Trophoblast cell (in vitro differentiated cells and primary cell): ENCODE results near the gene GULP1.

Experiments used
- DNase-seq, 2 donors: peaks; one replicate each; pipeline ENCODE4 v3.0.0-alpha.2; 2016
- H2AFZ ChIP-seq: 2 replicates; pipeline ENCODE4 v1.6.1; 2013; ENCODE audit warnings: low read length, moderate library complexity, mild to moderate bottlenecking; ENCODE audit not compliant: insufficient read depth, poor library complexity
- H2AK5ac ChIP-seq: 2 replicates; pipeline ENCODE4 v1.6.1; 2013; ENCODE audit warnings: mild to moderate bottlenecking, low read length
- H2BK120ac ChIP-seq: 2 replicates; pipeline ENCODE4 v1.6.1; 2013; ENCODE audit warnings: low read length, mild to moderate bottlenecking, moderate library complexity; ENCODE audit not compliant: insufficient read depth, poor library complexity
- H2BK12ac ChIP-seq: 2 replicates; pipeline ENCODE4 v1.6.1; 2013; ENCODE audit warnings: mild to moderate bottlenecking, low read length, moderate library complexity
- H2BK5ac ChIP-seq: 2 replicates; pipeline ENCODE4 v1.6.1; 2013; ENCODE audit warnings: low read length, low read depth, moderate library complexity, mild to moderate bottlenecking; ENCODE audit not compliant: poor library complexity
- H3K14ac ChIP-seq: 2 replicates; pipeline ENCODE4 v1.6.1; 2013; ENCODE audit warnings: mild to moderate bottlenecking, low read length
- H3K18ac ChIP-seq: 2 replicates; pipeline ENCODE4 v1.6.1; 2013; ENCODE audit warnings: mild to moderate bottlenecking, low read length
- H3K23ac ChIP-seq: 2 replicates; pipeline ENCODE4 v1.6.1; 2013; ENCODE audit warnings: low read length
- H3K27ac ChIP-seq: 2 replicates; pipeline ENCODE4 v1.5.1; 2013; ENCODE audit warnings: low read depth, mild to moderate bottlenecking, inconsistent platforms, low read length, moderate library complexity
- H3K27me3 ChIP-seq: 2 replicates; pipeline ENCODE4 v1.6.1; 2013; ENCODE audit warnings: inconsistent platforms, mild to moderate bottlenecking, low read length, moderate library complexity; ENCODE audit not compliant: insufficient read depth
- H3K36me3 ChIP-seq, 2 experiments: 1 replicate in 1 of 2; 2 replicates in 1 of 2; pipeline ENCODE4 v1.6.1; 2013; ENCODE audit warnings: low read length in 2 of 2, mild to moderate bottlenecking in 2 of 2, moderate library complexity in 1 of 2; ENCODE audit not compliant: insufficient read depth in 2 of 2, control insufficient read depth in 1 of 2
- H3K4ac ChIP-seq: 2 replicates; pipeline ENCODE4 v1.6.1; 2013; ENCODE audit warnings: low read depth, mild to moderate bottlenecking, low read length, moderate library complexity
- H3K4me1 ChIP-seq, 2 experiments: 1 replicate in 1 of 2; 2 replicates in 1 of 2; pipeline ENCODE4 v1.6.1; 2013; ENCODE audit warnings: low read length in 2 of 2, mild to moderate bottlenecking in 2 of 2, moderate library complexity in 1 of 2; ENCODE audit not compliant: insufficient read depth in 2 of 2, control insufficient read depth in 1 of 2
- H3K4me2 ChIP-seq: 2 replicates; pipeline ENCODE4 v1.6.1; 2013; ENCODE audit warnings: inconsistent platforms, mild to moderate bottlenecking, low read length, moderate library complexity
- H3K4me3 ChIP-seq: 2 replicates; pipeline ENCODE4 v1.5.1; 2013; ENCODE audit warnings: mild to moderate bottlenecking, low read depth, low read length, inconsistent platforms
- H3K79me1 ChIP-seq: one replicate; pipeline ENCODE4 v1.6.1; 2013; ENCODE audit warnings: low read length
- H3K79me2 ChIP-seq: 2 replicates; pipeline ENCODE4 v1.6.1; 2013; ENCODE audit warnings: low read length, mild to moderate bottlenecking; ENCODE audit not compliant: control insufficient read depth, insufficient read depth, poor library complexity
- H3K9ac ChIP-seq: 2 replicates; pipeline ENCODE4 v1.6.1; 2013; ENCODE audit warnings: mild to moderate bottlenecking, low read length
- H3K9me3 ChIP-seq: 2 replicates; pipeline ENCODE4 v1.6.1; 2013; ENCODE audit warnings: low read depth, mild to moderate bottlenecking, control low read depth, inconsistent platforms, low read length; ENCODE audit not compliant: insufficient read depth
- H4K12ac ChIP-seq: 2 replicates; pipeline ENCODE4 v1.6.1; 2013; ENCODE audit warnings: low read depth, mild to moderate bottlenecking, low read length, moderate library complexity
- H4K8ac ChIP-seq: 2 replicates; pipeline ENCODE4 v1.6.1; 2013; ENCODE audit warnings: low read depth, mild to moderate bottlenecking, low read length, moderate library complexity
- H4K91ac ChIP-seq: one replicate; pipeline ENCODE4 v1.6.1; 2013; ENCODE audit warnings: low read depth, mild to moderate bottlenecking, low read length, moderate library complexity
- WGBS: extraction: QIAGEN DNeasy Blood & Tissue Kit; methylation state at CpG from one replicate; pipeline ENCODE4 v1.1.7; 2013; ENCODE audit warnings: missing lambda C conversion rate; ENCODE audit not compliant: insufficient read length, insufficient coverage; ENCODE audit errors: extremely low coverage; 5-methylcytosine and 5-hydroxymethylcytosine counted together

GULP1 gene

GRCh38 chr2:188511346-188511745, 219.7 kb downstream of the GULP1 start:
- H2BK12ac ChIP-seq: no peak overlapping the region
- H3K14ac ChIP-seq: no peak overlapping the region
- H3K36me3 ChIP-seq: no peaks in the 10 kb centered on the region
- H3K79me2 ChIP-seq: no peaks in the 10 kb centered on the region
- no peak overlapping the region for H4K91ac ChIP-seq
- DNase-seq: no peak
- no peak overlapping the region for H3K4ac ChIP-seq
- no peak overlapping the region for H3K9ac ChIP-seq
- H2BK5ac ChIP-seq: no peak overlapping the region
- H4K12ac ChIP-seq: no peak overlapping the region
- H3K18ac ChIP-seq: no peak overlapping the region
- no peak overlapping the region for H2AK5ac ChIP-seq
- no peaks in the 10 kb centered on the region for H3K9me3 ChIP-seq
- H3K23ac ChIP-seq: no peak overlapping the region
- no peak overlapping the region for H2BK120ac ChIP-seq
- WGBS: no CpG with 5 or more reads among the region's 2 CpGs
- H3K27me3 ChIP-seq: no peaks in the 10 kb centered on the region
- no peak overlapping the region for H3K4me3 ChIP-seq
- no peak overlapping the region for H2AFZ ChIP-seq
- H4K8ac ChIP-seq: no peak overlapping the region
- H3K27ac ChIP-seq: no peak overlapping the region
- no peaks in the 10 kb centered on the region for H3K4me1 ChIP-seq
- no peak overlapping the region for H3K4me2 ChIP-seq
- H3K79me1 ChIP-seq: no peaks in the 10 kb centered on the region

GRCh38 chr2:188512456-188512855, 220.8 kb downstream of the GULP1 start:
- H3K4me3 ChIP-seq: no peak overlapping the region
- no peak overlapping the region for H2BK12ac ChIP-seq
- H4K8ac ChIP-seq: no peak overlapping the region
- H3K27ac ChIP-seq: no peak overlapping the region
- H4K91ac ChIP-seq: no peak overlapping the region
- peak in 1 of 2 donors; percentile 66 for DNase-seq
- no peak overlapping the region for H4K12ac ChIP-seq
- H3K79me1 ChIP-seq: no peaks in the 10 kb centered on the region
- H3K79me2 ChIP-seq: no peaks in the 10 kb centered on the region
- no peak overlapping the region for H3K4me2 ChIP-seq
- H3K18ac ChIP-seq: no peak overlapping the region
- H3K9me3 ChIP-seq: no peaks in the 10 kb centered on the region
- H3K4me1 ChIP-seq: no peaks in the 10 kb centered on the region
- H2BK5ac ChIP-seq: no peak overlapping the region
- H2BK120ac ChIP-seq: no peak overlapping the region
- H3K14ac ChIP-seq: no peak overlapping the region
- H2AFZ ChIP-seq: no peak overlapping the region
- H3K9ac ChIP-seq: no peak overlapping the region
- H3K23ac ChIP-seq: no peak overlapping the region
- no CpG with 5 or more reads among the region's 2 CpGs for WGBS
- no peak overlapping the region for H3K4ac ChIP-seq
- no peaks in the 10 kb centered on the region for H3K36me3 ChIP-seq
- no peak overlapping the region for H2AK5ac ChIP-seq
- no peaks in the 10 kb centered on the region for H3K27me3 ChIP-seq

GRCh38 chr2:188515918-188516317, 224.2 kb downstream of the GULP1 start:
- no peak overlapping the region for H2BK5ac ChIP-seq
- H4K91ac ChIP-seq: no peak overlapping the region
- H3K79me1 ChIP-seq: peaks cover 7% of the 10 kb centered on the region
- no peak overlapping the region for H3K14ac ChIP-seq
- DNase-seq: no peak
- no peak overlapping the region for H2BK12ac ChIP-seq
- H3K23ac ChIP-seq: no peak overlapping the region
- no peaks in the 10 kb centered on the region for H3K36me3 ChIP-seq
- no peak overlapping the region for H3K9ac ChIP-seq
- no peaks in the 10 kb centered on the region for H3K27me3 ChIP-seq
- no CpG with 5 or more reads among the region's 1 CpG for WGBS
- no peaks in the 10 kb centered on the region for H3K79me2 ChIP-seq
- H3K4me1 ChIP-seq: peaks cover 4 to 5% of the 10 kb centered on the region in 2 experiments
- H4K8ac ChIP-seq: no peak overlapping the region
- no peak overlapping the region for H2AK5ac ChIP-seq
- no peak overlapping the region for H2AFZ ChIP-seq
- no peak overlapping the region for H3K18ac ChIP-seq
- H2BK120ac ChIP-seq: no peak overlapping the region
- no peak overlapping the region for H3K4me2 ChIP-seq
- no peak overlapping the region for H3K4ac ChIP-seq
- no peaks in the 10 kb centered on the region for H3K9me3 ChIP-seq
- no peak overlapping the region for H3K4me3 ChIP-seq
- no peak overlapping the region for H3K27ac ChIP-seq
- H4K12ac ChIP-seq: no peak overlapping the region

- no peak overlapping the region for H3K23ac ChIP-seq
- H3K27ac ChIP-seq: peak overlapping the region; percentile 99
- no peak overlapping the region for H4K12ac ChIP-seq
- peak overlapping the region; percentile 13 for H3K4me2 ChIP-seq
- H3K4me1 ChIP-seq: peaks cover 4 to 5% of the 10 kb centered on the region in 2 experiments
- H3K14ac ChIP-seq: no peak overlapping the region
- no peak overlapping the region for H4K8ac ChIP-seq
- H3K4me3 ChIP-seq: no peak overlapping the region
- no peaks in the 10 kb centered on the region for H3K9me3 ChIP-seq
- H3K79me1 ChIP-seq: peaks cover 7% of the 10 kb centered on the region
- no peak overlapping the region for H2AK5ac ChIP-seq
- no peak overlapping the region for H3K9ac ChIP-seq
- no peak for DNase-seq
- peak overlapping the region; percentile 73 for H2BK5ac ChIP-seq
- H3K4ac ChIP-seq: no peak overlapping the region
- H3K27me3 ChIP-seq: no peaks in the 10 kb centered on the region
- no CpG with 5 or more reads among the region's 7 CpGs for WGBS
- no peak overlapping the region for H2AFZ ChIP-seq
- peak overlapping the region; percentile 24 for H4K91ac ChIP-seq
- no peaks in the 10 kb centered on the region for H3K36me3 ChIP-seq
- no peak overlapping the region for H2BK12ac ChIP-seq
- H2BK120ac ChIP-seq: no peak overlapping the region
- no peak overlapping the region for H3K18ac ChIP-seq
- no peaks in the 10 kb centered on the region for H3K79me2 ChIP-seq
Measured at GRCh38 chr2:188517549-188518215, 226.0 kb downstream of the GULP1 start.
